A673 (cell line): ENCODE results near the gene NUDT3. TPM values are rescaled to one million over a fixed set of nuclear protein-coding genes. Genes with fewer than 3 reads are reported as not detected.

Experiments
- BruUV-seq: library from RNA; stranded (reverse); fragments of 400-500 nt; replicated peaks from 2 replicates; lab custom pipeline; 2021; lab: Mats Ljungman, UMichigan
- CTCF ChIA-PET: fragments of 300-600 bp; sonication (Branson Sonifier 250); formaldehyde crosslinking; loops from one replicate; lab custom pipeline; 2022; ENCODE audit warnings: antibody characterized with exemption; lab: Charles Lee
- POLR2A ChIA-PET: fragments of 300-600 bp; sonication (Branson Sonifier 250); formaldehyde crosslinking; loops from one replicate; lab custom pipeline; 2022; ENCODE audit warnings: antibody characterized with exemption; ENCODE audit not compliant: low non-redundant PET; lab: Charles Lee
- DNase-seq: peaks from one replicate; pipeline ENCODE4 v3.0.0-alpha.2; 2015; ENCODE audit warnings: low spot score
- H3K27ac ChIP-seq: fragments of 200-600 bp; sonication (generic); 2 replicates; pipeline ENCODE4 v1.5.1; 2016; ENCODE audit warnings: mixed run types, low read depth, mild to moderate bottlenecking, mixed read lengths, antibody characterized with exemption, low read length; ENCODE audit not compliant: poor library complexity, severe bottlenecking
- H3K27me3 ChIP-seq: fragments of 200-600 bp; sonication (generic); replicated peaks from 2 replicates; pipeline ENCODE4 v1.6.1; 2017; ENCODE audit warnings: mixed run types, low read depth, mild to moderate bottlenecking, mixed read lengths, antibody characterized with exemption, low read length; ENCODE audit not compliant: insufficient read depth, poor library complexity
- H3K36me3 ChIP-seq: fragments of 200-600 bp; sonication (generic); 2 replicates; pipeline ENCODE4 v1.6.1; 2016; ENCODE audit warnings: mixed run types, mild to moderate bottlenecking, mixed read lengths, antibody characterized with exemption, low read length; ENCODE audit not compliant: insufficient read depth, poor library complexity, severe bottlenecking
- H3K4me1 ChIP-seq: fragments of 200-600 bp; sonication (generic); 2 replicates; pipeline ENCODE4 v1.6.1; 2017; ENCODE audit warnings: mixed run types, mild to moderate bottlenecking, mixed read lengths, antibody characterized with exemption, low read length; ENCODE audit not compliant: insufficient read depth, poor library complexity, severe bottlenecking
- H3K4me3 ChIP-seq: fragments of 200-600 bp; sonication (generic); 2 replicates; pipeline ENCODE4 v1.5.1; 2016; ENCODE audit warnings: low read depth, mixed run types, mild to moderate bottlenecking, mixed read lengths, low read length; ENCODE audit not compliant: poor library complexity, severe bottlenecking
- H3K9me3 ChIP-seq: fragments of 200-600 bp; sonication (generic); 2 replicates; pipeline ENCODE4 v1.6.1; 2016; ENCODE audit warnings: mixed run types, low read depth, mild to moderate bottlenecking, mixed read lengths, antibody characterized with exemption, low read length; ENCODE audit not compliant: poor library complexity, severe bottlenecking
- EZH2 ChIP-seq: fragments of 200-600 bp; sonication (generic); IDR thresholded peaks from 2 replicates; pipeline ENCODE4 v1.6.1; 2017; ENCODE audit warnings: borderline replicate concordance, low read depth, mild to moderate bottlenecking, mixed read lengths, antibody characterized with exemption, low read length; ENCODE audit not compliant: poor library complexity, severe bottlenecking
- intact Hi-C: fragments of 100-400 bp; cut with micrococcal nuclease; formaldehyde crosslinking; loops from one replicate; pipeline ENCODE4 v1.10.0; 2022; ENCODE audit not compliant: unreplicated experiment
- total RNA-seq: library from RNA; stranded (reverse); gene quantifications from 2 replicates; pipeline ENCODE4 v1.2.3, GENCODE V29; 2021
- TF ChIP-seq, protein P1 (sequence below): fragments of 300-800, 200-600 bp; sonication (generic); conservative IDR thresholded peaks from 2 replicates; pipeline ENCODE4 v1.5.1; 2017; ENCODE audit warnings: low read depth, mild to moderate bottlenecking, antibody characterized with exemption, low read length, moderate library complexity, mixed read lengths

The NUDT3 gene
- total RNA-seq, 1 experiment from 2014 or later = 34.1 TPM

DNA sequence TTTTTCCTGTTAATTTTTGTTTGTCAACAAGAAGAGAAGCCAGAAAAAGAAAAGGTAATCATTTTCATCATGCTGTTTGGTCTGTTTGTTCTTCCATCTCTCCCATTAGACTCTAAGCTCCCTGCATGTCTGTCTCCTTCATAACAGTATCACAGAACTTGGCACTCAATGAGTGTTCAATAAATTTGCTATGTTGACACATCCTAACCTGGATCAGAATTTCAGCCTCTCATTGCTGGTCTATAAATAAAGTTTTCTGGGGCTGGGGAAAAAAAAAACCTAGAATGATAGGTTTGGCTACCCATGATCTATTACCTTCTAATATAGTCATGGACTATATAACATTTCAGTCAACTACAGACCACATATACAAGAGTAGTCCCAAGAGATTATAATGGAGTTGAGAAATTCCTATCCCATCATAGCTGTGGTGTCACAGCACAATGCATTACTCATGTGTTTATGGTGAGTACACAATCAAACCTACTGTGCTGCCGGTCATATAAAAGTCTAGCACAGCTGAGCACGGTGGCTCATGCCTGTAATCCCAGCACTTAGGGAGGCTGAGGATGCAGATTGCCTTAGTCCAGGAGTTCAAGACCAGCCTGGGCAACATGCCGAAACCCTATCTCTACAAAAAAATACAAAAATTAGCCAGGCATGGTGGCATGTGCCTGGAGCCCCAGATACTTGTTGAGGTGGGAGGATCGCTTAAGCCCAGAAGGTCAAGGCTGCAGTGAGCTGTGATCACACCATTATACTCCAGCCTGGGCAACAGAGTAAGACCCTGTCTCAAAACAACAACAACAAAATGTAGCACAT lies 5.9 kb downstream of the NUDT3 start:
- POLR2A ChIA-PET = no interaction called here
- H3K4me3 ChIP-seq = no peak overlapping the region
- H3K9me3 ChIP-seq = no peaks in the 10 kb centered on the region
- no peak overlapping the region for H3K27ac ChIP-seq
- H3K27me3 ChIP-seq = no peaks in the 10 kb centered on the region
- BruUV-seq = no TSS peak
- peaks cover 40% of the 10 kb centered on the region for H3K4me1 ChIP-seq
- no peaks in the 10 kb centered on the region for H3K36me3 ChIP-seq
- intact Hi-C loops = no loop called here
- TF ChIP-seq EZH2 = no peak
- TF ChIP-seq, protein P1, sequence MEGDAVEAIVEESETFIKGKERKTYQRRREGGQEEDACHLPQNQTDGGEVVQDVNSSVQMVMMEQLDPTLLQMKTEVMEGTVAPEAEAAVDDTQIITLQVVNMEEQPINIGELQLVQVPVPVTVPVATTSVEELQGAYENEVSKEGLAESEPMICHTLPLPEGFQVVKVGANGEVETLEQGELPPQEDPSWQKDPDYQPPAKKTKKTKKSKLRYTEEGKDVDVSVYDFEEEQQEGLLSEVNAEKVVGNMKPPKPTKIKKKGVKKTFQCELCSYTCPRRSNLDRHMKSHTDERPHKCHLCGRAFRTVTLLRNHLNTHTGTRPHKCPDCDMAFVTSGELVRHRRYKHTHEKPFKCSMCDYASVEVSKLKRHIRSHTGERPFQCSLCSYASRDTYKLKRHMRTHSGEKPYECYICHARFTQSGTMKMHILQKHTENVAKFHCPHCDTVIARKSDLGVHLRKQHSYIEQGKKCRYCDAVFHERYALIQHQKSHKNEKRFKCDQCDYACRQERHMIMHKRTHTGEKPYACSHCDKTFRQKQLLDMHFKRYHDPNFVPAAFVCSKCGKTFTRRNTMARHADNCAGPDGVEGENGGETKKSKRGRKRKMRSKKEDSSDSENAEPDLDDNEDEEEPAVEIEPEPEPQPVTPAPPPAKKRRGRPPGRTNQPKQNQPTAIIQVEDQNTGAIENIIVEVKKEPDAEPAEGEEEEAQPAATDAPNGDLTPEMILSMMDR = no peak
- CTCF ChIA-PET = no interaction called here
- peak; percentile 75 for DNase-seq

DNA sequence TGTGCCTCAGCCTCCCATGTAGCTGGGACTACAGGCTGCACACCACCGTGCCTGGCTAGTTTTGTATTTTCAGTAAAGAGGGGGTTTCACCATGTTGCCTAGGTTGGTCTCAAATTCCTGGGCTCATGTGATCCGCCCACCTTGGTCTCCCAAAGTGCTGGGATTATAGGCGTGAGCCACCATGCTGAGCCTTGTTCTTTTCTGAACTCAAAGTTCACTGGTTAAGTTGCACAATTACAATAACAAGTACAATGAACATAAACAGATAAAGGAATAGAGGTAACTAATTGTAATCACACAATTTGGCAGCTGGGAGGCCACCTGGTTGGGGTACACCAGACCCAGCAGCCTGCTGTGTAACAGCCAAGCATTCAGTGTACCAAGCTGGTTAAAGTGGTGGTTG lies 6.7 kb downstream of the NUDT3 start:
- no TSS peak for BruUV-seq
- POLR2A ChIA-PET = no interaction called here
- intact Hi-C loops = no loop called here
- CTCF ChIA-PET = no interaction called here
- Histone ChIP-seq H3K4me1 (peaks cover 40% of the 10 kb centered on the region), H3K27ac (no peak overlapping the region), H3K36me3 (no peaks in the 10 kb centered on the region), H3K9me3 (no peaks in the 10 kb centered on the region), H3K27me3 (no peaks in the 10 kb centered on the region), H3K4me3 (no peak overlapping the region)
- TF ChIP-seq, protein P1 = no peak
- no peak for TF ChIP-seq EZH2
- DNase-seq = no peak

DNA sequence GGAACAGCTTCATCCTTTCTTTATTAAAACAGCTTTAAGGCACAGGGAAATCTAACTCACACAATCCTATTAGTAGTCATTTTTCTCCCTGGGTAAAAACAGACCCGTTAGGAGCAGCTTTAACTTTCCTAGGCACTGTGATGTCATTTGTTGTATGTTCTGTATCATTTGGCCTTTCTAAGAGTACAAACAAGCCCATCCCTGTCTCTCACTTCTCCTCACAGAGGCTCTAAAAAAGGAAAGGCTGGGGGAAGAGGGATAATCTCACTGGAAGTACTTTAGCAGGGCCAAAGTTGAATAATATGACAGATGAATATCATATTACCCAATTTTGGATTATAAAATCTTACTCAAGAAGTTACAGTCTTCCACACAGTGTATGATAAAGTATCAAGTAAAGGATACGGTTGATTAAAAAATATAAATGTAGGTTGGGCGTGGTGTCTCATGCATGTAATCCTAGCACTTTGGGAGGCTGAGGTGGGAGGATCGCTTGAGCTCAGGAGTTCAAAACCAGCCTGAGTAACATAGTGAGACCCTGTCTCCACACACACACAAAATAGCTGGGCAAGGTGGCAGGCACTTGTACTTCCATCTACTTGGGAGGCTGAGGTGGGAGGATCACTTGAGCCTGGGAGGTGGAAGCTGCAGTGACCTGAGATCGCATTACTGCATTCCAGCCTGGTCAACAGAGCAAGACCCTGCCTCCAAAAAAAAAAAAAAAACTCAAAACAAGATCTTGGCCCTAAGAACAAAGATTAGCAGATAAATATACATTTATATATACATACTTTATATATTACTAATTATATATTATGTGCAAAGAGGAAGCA lies 7.9 kb downstream of the NUDT3 start:
- POLR2A ChIA-PET = no interaction called here
- no peak for TF ChIP-seq EZH2
- TF ChIP-seq, protein P1 = no peak
- H3K9me3 ChIP-seq = no peaks in the 10 kb centered on the region
- CTCF ChIA-PET = no interaction called here
- no TSS peak for BruUV-seq
- H3K4me3 ChIP-seq = no peak overlapping the region
- intact Hi-C loops = no loop called here
- H3K27me3 ChIP-seq = no peaks in the 10 kb centered on the region
- no peaks in the 10 kb centered on the region for H3K36me3 ChIP-seq
- H3K4me1 ChIP-seq = peaks cover 40% of the 10 kb centered on the region
- DNase-seq = no peak
- H3K27ac ChIP-seq = peak overlapping the region; percentile 15
